HCT116 (cell line): ENCODE measurements around the gene TSPAN8. TPM values are rescaled to one million over a fixed set of nuclear protein-coding genes. Genes with fewer than 3 reads are reported as not detected.

Experiments used
- ATAC-seq: fragments of 200-7000 bp; cut with Tn5 transposase; 2 replicates; pipeline ENCODE4 v1.9.1; 2020; ENCODE audit warnings: mild to moderate bottlenecking, moderate library complexity
- BruUV-seq: library from RNA; stranded (reverse); fragments of 400-500 nt; replicated peaks from 2 replicates; lab custom pipeline; 2021; lab: Mats Ljungman, UMichigan
- CTCF ChIA-PET: fragments of 300-600 bp; sonication (Branson Sonifier 250); formaldehyde crosslinking; loops from one replicate; lab custom pipeline; 2021; ENCODE audit warnings: antibody characterized with exemption; lab: Charles Lee
- POLR2A ChIA-PET: fragments of 300-600, 350-600 bp; sonication (Branson Sonifier 250); formaldehyde crosslinking; loops from one replicate; lab custom pipeline; 2021; ENCODE audit warnings: antibody characterized with exemption; lab: Charles Lee
- RAD21 ChIA-PET, 2 experiments: fragments of 300-600 bp; sonication (Branson Sonifier 250); formaldehyde crosslinking; loops; one replicate each; lab custom pipeline; 2023; ENCODE audit warnings: low total read pairs in 2 of 2; ENCODE audit not compliant: uncharacterized antibody in 2 of 2, unreplicated experiment in 2 of 2, low non-redundant PET in 1 of 2; lab: Charles Lee
- DNase-seq: peaks from one replicate; pipeline ENCODE4 v3.0.0-alpha.2; 2010; ENCODE audit warnings: low read depth, low spot score
- H2AFZ ChIP-seq: fragments of 200-600 bp; shearing (Covaris generic), sonication (generic); 2 replicates; pipeline ENCODE4 v1.6.1; 2017; ENCODE audit warnings: low read depth, mixed run types, mixed read lengths, antibody characterized with exemption, low read length; ENCODE audit not compliant: poor library complexity, severe bottlenecking
- H3K27ac ChIP-seq: 2 replicates; pipeline ENCODE4 v1.5.1; 2012; ENCODE audit warnings: low read depth, low read length
- H3K27me3 ChIP-seq: fragments of 200-600 bp; sonication (generic); 2 replicates; pipeline ENCODE4 v1.6.1; 2016; ENCODE audit warnings: mixed run types, low read length, mixed read lengths; ENCODE audit not compliant: insufficient read depth
- H3K36me3 ChIP-seq, 2 experiments: fragments of 200-500 bp in 1 of 2; fragments of 200-600 bp in 1 of 2; sonication (Bioruptor generic) in 1 of 2; sonication (generic) in 1 of 2; 2 replicates each; pipeline versions ENCODE4 v1.5.1 to v1.6.1; 2014 to 2016; ENCODE audit warnings: low read length in 2 of 2, inconsistent platforms in 1 of 2, mixed read lengths in 1 of 2, mixed run types in 1 of 2; ENCODE audit not compliant: insufficient read depth in 2 of 2, control insufficient read depth in 1 of 2
- H3K4me1 ChIP-seq, 2 experiments: fragments of 200-600 bp in 1 of 2; sonication (generic) in 1 of 2; 2 replicates each; pipeline versions ENCODE4 v1.5.1 to v1.6.1; 2012 to 2017; ENCODE audit warnings: low read length in 2 of 2, inconsistent platforms in 1 of 2, mild to moderate bottlenecking in 1 of 2, mixed read lengths in 1 of 2, mixed run types in 1 of 2, moderate library complexity in 1 of 2; ENCODE audit not compliant: insufficient read depth in 2 of 2, control insufficient read depth in 1 of 2
- H3K4me2 ChIP-seq: fragments of 200-600 bp; sonication (generic); 2 replicates; pipeline ENCODE4 v1.6.1; 2017; ENCODE audit warnings: mixed run types, low read length, mixed read lengths
- H3K4me3 ChIP-seq, 2 experiments: fragments of 200-600 bp in 1 of 2; sonication (generic) in 1 of 2; replicated peaks in 1 of 2; 2 replicates each; pipeline ENCODE4 v1.5.1; 2011 to 2016; ENCODE audit warnings: low read length in 2 of 2, control low read depth in 1 of 2, low read depth in 1 of 2, mild to moderate bottlenecking in 1 of 2, mixed read lengths in 1 of 2, mixed run types in 1 of 2
- H3K79me2 ChIP-seq: fragments of 200-600 bp; sonication (generic); 2 replicates; pipeline ENCODE4 v1.6.1; 2017; ENCODE audit warnings: mild to moderate bottlenecking, mixed run types, low read length, moderate library complexity, mixed read lengths; ENCODE audit not compliant: insufficient read depth
- H3K9ac ChIP-seq: fragments of 200-600 bp; sonication (generic); 2 replicates; pipeline ENCODE4 v1.6.1; 2016; ENCODE audit warnings: low read length, mixed read lengths
- H3K9me2 ChIP-seq: fragments of 200-600 bp; sonication (generic), shearing (Covaris generic); 2 replicates; pipeline ENCODE4 v1.6.1; 2017; ENCODE audit warnings: mixed run types, mild to moderate bottlenecking, moderate library complexity; ENCODE audit not compliant: insufficient read depth
- H3K9me3 ChIP-seq, 2 experiments: fragments of 200-500 bp in 1 of 2; fragments of 200-600 bp in 1 of 2; sonication (Bioruptor generic) in 1 of 2; sonication (generic) in 1 of 2; 2 replicates each; pipeline ENCODE4 v1.6.1; 2014 to 2017; ENCODE audit warnings: low read length in 2 of 2, mixed read lengths in 2 of 2, inconsistent platforms in 1 of 2, low read depth in 1 of 2, mild to moderate bottlenecking in 1 of 2, mixed run types in 1 of 2, moderate library complexity in 1 of 2; ENCODE audit not compliant: control insufficient read depth in 1 of 2, insufficient read depth in 1 of 2
- H4K20me1 ChIP-seq: fragments of 200-600 bp; sonication (generic), shearing (Covaris generic); 2 replicates; pipeline ENCODE4 v1.6.1; 2017; ENCODE audit warnings: mixed run types, mild to moderate bottlenecking, moderate library complexity; ENCODE audit not compliant: insufficient read depth
- intact Hi-C: fragments of 100-400 bp; cut with micrococcal nuclease; formaldehyde crosslinking; loops from 2 replicates; pipeline ENCODE4 v1.10.0; 2022
- total RNA-seq: library from RNA; stranded (reverse); gene quantifications from one replicate; pipeline ENCODE4 v1.2.1, GENCODE V29; 2021; ENCODE audit not compliant: unreplicated experiment
- TF ChIP-seq, protein P1 (sequence below): IDR thresholded peaks from 2 replicates; pipeline ENCODE4 v1.6.1; 2012; ENCODE audit warnings: low read depth

Gene TSPAN8
- total RNA-seq, 1 experiment from 2014 or later, result 0.76 TPM

DNA sequence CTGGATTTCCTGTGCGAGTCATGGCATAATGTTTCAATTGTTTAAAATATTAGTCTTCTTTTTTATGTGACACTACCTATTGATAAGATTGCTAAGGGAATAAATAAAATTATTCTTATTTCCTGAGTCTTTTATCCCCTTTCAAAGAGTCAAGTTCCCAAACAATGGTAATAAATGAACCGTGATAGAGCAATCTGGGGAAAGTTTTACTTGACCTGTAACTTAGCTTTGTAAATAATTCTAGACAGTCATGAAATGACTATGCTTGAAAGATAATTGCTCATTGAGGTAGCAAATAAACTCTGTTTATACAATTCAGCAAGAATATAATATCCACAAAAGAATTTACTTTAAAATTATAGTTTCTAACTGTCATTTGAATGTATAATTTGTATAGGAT is 82.1 kb downstream of the TSPAN8 start:
- Histone ChIP-seq H2AFZ (no peak overlapping the region), H3K9me2 (no peaks in the 10 kb centered on the region)
- POLR2A ChIA-PET, result no interaction called here

More for the DNA sequence above, 82.1 kb downstream of the TSPAN8 start:
- Histone ChIP-seq H3K27me3 (no peaks in the 10 kb centered on the region), H3K4me2 (no peak overlapping the region), H3K9me3 (no peaks in the 10 kb centered on the region), H4K20me1 (no peaks in the 10 kb centered on the region), H3K79me2 (no peaks in the 10 kb centered on the region), H3K4me1 (no peaks in the 10 kb centered on the region), H3K4me3 (no peak overlapping the region), H3K9ac (no peak overlapping the region), H3K36me3 (no peaks in the 10 kb centered on the region), H3K27ac (no peak overlapping the region)
- BruUV-seq, result no TSS peak
- ATAC-seq (no peak), DNase-seq (no peak)
- ChIA-PET CTCF (no interaction called here), RAD21 (no interaction called here)
- intact Hi-C loops, result no loop called here
- TF ChIP-seq, protein P1, sequence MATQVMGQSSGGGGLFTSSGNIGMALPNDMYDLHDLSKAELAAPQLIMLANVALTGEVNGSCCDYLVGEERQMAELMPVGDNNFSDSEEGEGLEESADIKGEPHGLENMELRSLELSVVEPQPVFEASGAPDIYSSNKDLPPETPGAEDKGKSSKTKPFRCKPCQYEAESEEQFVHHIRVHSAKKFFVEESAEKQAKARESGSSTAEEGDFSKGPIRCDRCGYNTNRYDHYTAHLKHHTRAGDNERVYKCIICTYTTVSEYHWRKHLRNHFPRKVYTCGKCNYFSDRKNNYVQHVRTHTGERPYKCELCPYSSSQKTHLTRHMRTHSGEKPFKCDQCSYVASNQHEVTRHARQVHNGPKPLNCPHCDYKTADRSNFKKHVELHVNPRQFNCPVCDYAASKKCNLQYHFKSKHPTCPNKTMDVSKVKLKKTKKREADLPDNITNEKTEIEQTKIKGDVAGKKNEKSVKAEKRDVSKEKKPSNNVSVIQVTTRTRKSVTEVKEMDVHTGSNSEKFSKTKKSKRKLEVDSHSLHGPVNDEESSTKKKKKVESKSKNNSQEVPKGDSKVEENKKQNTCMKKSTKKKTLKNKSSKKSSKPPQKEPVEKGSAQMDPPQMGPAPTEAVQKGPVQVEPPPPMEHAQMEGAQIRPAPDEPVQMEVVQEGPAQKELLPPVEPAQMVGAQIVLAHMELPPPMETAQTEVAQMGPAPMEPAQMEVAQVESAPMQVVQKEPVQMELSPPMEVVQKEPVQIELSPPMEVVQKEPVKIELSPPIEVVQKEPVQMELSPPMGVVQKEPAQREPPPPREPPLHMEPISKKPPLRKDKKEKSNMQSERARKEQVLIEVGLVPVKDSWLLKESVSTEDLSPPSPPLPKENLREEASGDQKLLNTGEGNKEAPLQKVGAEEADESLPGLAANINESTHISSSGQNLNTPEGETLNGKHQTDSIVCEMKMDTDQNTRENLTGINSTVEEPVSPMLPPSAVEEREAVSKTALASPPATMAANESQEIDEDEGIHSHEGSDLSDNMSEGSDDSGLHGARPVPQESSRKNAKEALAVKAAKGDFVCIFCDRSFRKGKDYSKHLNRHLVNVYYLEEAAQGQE, result no peak

Other genes starting within 250 kb of the TSPAN8 start
- 0.27 TPM for gene PTPRR, start 237.3 kb downstream of the TSPAN8 start, total RNA-seq